ENCODE data around the gene ZNF669.
"Not testable (repeated sequence)": the region's sequence is repeated elsewhere in the genome, so short reads cannot be mapped to it uniquely, and the experiment has no call there.

DNA sequence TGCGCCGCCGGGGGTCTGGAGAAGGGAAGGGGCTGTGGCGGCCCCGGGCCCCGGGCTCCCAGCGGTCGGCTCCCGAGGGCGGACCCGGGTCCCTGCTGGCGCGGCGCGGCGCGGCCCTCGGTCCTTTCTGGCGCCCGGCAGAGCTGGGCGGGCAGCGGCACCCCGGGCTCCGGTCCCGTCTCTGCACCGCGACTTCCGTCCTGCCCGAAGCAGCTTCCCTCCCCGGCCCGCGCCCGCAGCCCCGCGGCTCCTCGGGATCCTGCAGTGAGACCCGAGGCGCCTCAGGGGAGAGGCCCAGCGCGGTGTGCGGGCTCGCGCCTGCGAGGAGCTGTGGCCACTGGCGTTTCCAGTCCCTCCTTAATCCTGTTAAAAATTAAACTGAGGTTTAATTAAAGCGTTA lies 22.4 kb upstream of the ZNF669 start:
- TF ChIP-seq ZNF384 (IDR thresholded peaks at IDR 0.05); HDGF (IDR thresholded peaks at IDR 0.05; ENCODE audit: borderline replicate concordance); ARNT (IDR thresholded peaks at IDR 0.05): not testable (repeated sequence)
